ENCODE results near the gene ADGB.
A peak's percentile ranks its signal among the peaks of the same experiment; 100 is the strongest.

ADGB gene

DNA sequence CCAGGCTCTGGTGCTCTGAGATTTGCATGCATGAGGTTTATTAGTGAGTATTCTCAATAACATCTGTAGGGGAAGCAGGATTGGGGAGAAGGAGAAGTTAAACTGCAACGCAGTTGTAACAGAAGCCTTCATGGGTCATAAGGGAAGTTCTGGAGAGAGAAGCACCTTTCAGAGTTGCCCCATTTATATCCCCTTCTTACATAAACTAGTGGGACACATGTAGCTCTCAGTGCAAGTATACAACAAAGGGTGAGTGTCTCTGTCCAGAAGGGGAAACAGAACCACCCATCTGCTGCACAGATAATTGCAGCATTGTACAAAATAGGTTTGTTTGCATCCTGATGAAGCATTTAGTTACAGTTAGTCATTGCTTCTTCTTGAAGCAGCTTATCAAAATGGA is 4.3 kb upstream of the ADGB start:
- TF ChIP-seq, protein P1, sequence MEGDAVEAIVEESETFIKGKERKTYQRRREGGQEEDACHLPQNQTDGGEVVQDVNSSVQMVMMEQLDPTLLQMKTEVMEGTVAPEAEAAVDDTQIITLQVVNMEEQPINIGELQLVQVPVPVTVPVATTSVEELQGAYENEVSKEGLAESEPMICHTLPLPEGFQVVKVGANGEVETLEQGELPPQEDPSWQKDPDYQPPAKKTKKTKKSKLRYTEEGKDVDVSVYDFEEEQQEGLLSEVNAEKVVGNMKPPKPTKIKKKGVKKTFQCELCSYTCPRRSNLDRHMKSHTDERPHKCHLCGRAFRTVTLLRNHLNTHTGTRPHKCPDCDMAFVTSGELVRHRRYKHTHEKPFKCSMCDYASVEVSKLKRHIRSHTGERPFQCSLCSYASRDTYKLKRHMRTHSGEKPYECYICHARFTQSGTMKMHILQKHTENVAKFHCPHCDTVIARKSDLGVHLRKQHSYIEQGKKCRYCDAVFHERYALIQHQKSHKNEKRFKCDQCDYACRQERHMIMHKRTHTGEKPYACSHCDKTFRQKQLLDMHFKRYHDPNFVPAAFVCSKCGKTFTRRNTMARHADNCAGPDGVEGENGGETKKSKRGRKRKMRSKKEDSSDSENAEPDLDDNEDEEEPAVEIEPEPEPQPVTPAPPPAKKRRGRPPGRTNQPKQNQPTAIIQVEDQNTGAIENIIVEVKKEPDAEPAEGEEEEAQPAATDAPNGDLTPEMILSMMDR (conservative IDR thresholded peaks at IDR 0.05), result no peak

DNA sequence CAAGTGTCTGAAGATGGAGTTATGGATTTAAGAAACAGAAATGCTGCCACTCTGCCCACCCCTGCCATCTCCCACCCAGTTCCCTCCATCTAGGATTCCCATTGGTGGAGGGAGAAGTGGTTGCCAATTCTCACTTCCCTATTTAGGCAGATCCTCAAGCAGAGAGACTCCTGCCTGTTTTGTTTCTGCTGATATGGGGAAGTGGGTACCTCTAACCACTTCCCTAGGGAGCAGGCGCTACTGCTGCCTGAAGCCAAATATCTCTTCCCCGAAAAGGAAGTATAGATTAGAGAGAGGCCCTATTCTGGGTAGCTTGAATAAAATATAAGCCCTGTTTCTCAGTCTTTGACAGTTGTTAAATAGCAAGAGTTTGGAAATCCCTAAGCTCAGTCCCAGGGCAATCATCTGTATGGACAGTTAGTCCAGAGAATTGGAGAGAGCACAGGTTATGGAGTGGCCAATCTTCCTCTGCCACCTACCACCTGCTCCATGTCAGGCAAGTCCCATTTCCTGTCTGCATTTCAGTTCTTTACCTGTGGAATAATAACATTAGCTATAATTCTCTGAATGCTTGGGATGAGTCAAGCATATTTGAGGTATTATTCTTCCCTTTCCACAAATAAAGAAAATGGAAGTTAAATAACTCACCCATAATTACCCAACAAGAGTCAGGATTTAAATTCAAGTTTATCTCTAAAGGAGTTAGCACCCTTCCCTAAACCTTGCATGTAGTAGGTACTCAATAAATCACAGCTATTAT is 2.6 kb upstream of the ADGB start:
- TF ChIP-seq, protein P1 (conservative IDR thresholded peaks at IDR 0.05), result no peak
- peak overlapping the region; percentile 29; the same call in 1 of the 2 replicates for H3K27ac ChIP-seq

More for the DNA sequence above, 4.3 kb upstream of the ADGB start:
- H3K27ac ChIP-seq, result no peak overlapping the region

DNA sequence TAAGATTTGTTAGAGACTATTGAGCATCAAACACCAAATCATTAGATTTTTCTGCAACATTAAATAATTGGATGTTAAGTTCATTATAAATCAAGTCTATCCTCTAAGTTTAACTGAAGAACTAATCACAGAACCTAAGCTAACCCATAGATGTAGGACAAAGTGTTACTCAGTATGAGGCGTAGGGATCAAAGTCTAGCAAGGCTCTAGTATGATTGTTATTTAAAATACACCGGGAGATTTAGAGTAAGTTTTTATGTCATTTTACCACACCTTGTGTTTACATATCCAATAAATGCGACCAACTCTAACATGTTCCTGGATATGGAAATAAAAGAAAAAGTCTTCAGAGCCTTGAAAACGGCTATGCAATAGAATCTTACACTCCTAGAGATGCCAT is 2.6 kb downstream of the ADGB start:
- TF ChIP-seq, protein P1 (conservative IDR thresholded peaks at IDR 0.05), result no peak
- H3K27ac ChIP-seq, result no peak overlapping the region

DNA sequence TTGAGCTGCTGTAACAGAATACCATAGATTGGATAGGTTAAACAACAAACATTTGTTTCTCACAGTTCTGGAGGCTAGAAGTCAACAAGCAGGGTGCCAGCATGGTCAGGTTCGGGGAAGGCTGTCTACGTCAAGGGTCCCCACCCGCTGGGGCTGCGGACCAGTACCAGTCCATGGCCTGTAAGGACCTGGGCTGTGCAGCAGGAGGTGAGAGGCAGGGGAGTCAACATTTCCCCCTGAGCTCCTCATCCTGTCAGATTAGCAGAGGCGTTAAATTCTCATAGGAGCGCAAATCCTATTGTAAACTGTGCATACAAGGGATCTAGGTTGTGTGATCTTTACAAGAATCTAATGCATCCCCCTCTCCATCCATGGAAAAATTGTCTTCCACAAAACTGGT is 3.8 kb downstream of the ADGB start:
- TF ChIP-seq, protein P1 (conservative IDR thresholded peaks at IDR 0.05), result no peak
- no peak overlapping the region for H3K27ac ChIP-seq

DNA sequence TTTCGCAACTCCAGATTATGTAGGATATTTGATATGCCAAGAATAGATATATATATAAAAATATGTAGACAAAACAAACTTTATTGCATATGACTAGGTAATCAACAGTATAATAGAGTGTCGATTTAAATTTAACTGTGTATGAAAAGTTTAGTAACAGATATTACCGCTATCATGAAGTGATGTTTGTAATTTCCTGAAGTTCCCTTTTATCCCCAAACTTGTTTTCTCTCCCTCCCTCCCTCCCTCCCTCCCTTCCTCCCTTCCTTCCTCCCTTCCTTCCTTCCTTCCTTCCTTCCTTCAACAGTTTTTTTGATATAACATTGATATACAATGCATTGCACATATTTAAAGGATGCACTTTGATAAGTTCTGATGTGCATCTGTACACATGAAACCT is 15.2 kb downstream of the ADGB start:
- H3K27ac ChIP-seq, result no peak overlapping the region

DNA sequence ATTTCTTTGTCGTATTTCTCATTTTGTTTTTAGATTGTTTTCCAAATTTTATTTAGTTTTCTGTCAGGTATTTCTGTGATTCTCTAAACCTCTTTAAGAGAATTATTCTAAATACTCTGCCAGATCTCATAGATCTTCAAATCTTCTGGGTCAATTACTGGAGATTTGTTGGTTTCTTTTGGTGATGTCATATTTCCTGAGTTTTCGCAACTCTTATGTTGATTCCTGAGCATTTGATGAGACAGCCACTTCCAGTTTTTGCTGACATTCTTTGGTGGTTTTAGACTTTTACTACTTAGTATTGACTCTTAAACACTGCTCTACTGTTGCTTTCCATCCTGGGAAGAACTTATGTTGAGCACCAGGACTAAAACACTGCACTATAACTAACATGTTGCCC is 21.9 kb downstream of the ADGB start:
- TF ChIP-seq, protein P1 (conservative IDR thresholded peaks at IDR 0.05), result no peak
- no peak overlapping the region for H3K27ac ChIP-seq

More for the DNA sequence above, 15.2 kb downstream of the ADGB start:
- TF ChIP-seq, protein P1 (conservative IDR thresholded peaks at IDR 0.05), result no peak

DNA sequence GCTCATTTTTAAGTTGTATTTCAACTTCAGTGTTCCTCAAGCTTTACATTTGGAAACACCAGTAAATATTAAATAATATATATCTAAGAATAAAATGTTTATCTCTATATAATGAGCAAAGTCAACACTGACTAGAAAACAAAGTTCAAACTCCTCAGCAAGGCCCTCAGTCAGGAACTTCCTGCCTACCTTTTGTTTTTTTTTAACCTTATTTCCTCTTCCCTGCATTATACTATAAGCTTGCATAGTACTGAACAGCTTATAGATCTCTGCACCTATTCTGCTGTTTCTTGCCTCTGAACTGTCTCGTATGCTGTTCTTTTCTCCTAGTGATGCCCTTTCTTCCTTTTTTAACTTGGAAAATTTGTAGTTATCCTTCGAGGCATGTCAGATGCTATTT is 29.6 kb downstream of the ADGB start:
- TF ChIP-seq, protein P1 (conservative IDR thresholded peaks at IDR 0.05), result no peak
- H3K27ac ChIP-seq, result no peak overlapping the region

Data from VCaP (cell line).